CD14-positive monocyte (primary cell): Measurements from ENCODE around the gene UTRN. TPM values are rescaled to one million over a fixed set of nuclear protein-coding genes. Genes with fewer than 3 reads are reported as not detected.
A peak's percentile ranks its signal among the peaks of the same experiment; 100 is the strongest.

Source experiments
- DNase-seq, 3 donors: peaks; one replicate each; pipeline ENCODE4 v3.0.0-alpha.2; 2011 to 2022
- H2AFZ ChIP-seq: 2 replicates; pipeline ENCODE4 v1.6.0; 2012; ENCODE audit warnings: mild to moderate bottlenecking, low read depth, low read length, inconsistent platforms; ENCODE audit not compliant: insufficient read depth, poor library complexity, severe bottlenecking
- H3K27ac ChIP-seq, 2 donors: 1 replicate in 1 of 2; 2 replicates in 1 of 2; pipeline ENCODE4 v1.5.1; 2012 to 2013; ENCODE audit warnings: low read length in 2 of 2, control low read depth in 1 of 2, inconsistent platforms in 1 of 2, low read depth in 1 of 2, mild to moderate bottlenecking in 1 of 2
- H3K27me3 ChIP-seq, 2 donors: one replicate each; pipeline versions ENCODE4 v1.6.0 to v1.6.1; 2011 to 2013; ENCODE audit warnings: low read length in 2 of 2; ENCODE audit not compliant: control insufficient read depth in 2 of 2, insufficient read depth in 2 of 2
- H3K36me3 ChIP-seq, 2 donors: replicated peaks in 1 of 2; 1 replicate in 1 of 2; 2 replicates in 1 of 2; pipeline versions ENCODE4 v1.5.1 to v1.6.1; 2012 to 2013; ENCODE audit warnings: low read length in 2 of 2, control low read depth in 1 of 2, inconsistent platforms in 1 of 2, mild to moderate bottlenecking in 1 of 2; ENCODE audit not compliant: insufficient read depth in 2 of 2, control insufficient read depth in 1 of 2
- H3K4me1 ChIP-seq, 2 donors: 1 replicate in 1 of 2; 2 replicates in 1 of 2; pipeline versions ENCODE4 v1.5.1 to v1.6.1; 2012 to 2013; ENCODE audit warnings: low read length in 2 of 2, control low read depth in 1 of 2, inconsistent platforms in 1 of 2, mild to moderate bottlenecking in 1 of 2, moderate library complexity in 1 of 2; ENCODE audit not compliant: insufficient read depth in 2 of 2, control insufficient read depth in 1 of 2
- H3K4me2 ChIP-seq: replicated peaks from 2 replicates; pipeline ENCODE3; 2012; ENCODE audit warnings: low read length, moderate library complexity, mild to moderate bottlenecking; ENCODE audit not compliant: poor library complexity, severe bottlenecking; ENCODE audit errors: extremely low read depth
- H3K4me3 ChIP-seq, 3 experiments: fragments of 200-600 bp in 1 of 3; sonication (generic) in 1 of 3; replicated peaks in 1 of 3; 1 replicate in 2 of 3; 2 replicates in 1 of 3; pipeline ENCODE4 v1.5.1; 2011 to 2013; ENCODE audit warnings: low read length in 3 of 3, mild to moderate bottlenecking in 3 of 3, control low read depth in 2 of 3, low read depth in 2 of 3, inconsistent platforms in 1 of 3, moderate library complexity in 1 of 3
- H3K79me2 ChIP-seq: 2 replicates; pipeline ENCODE4 v1.6.0; 2012; ENCODE audit warnings: mild to moderate bottlenecking, control low read depth, inconsistent platforms, low read length, moderate library complexity; ENCODE audit not compliant: insufficient read depth
- H3K9ac ChIP-seq: 2 replicates; pipeline ENCODE4 v1.6.0; 2017; ENCODE audit warnings: low read length, mild to moderate bottlenecking; ENCODE audit not compliant: insufficient read depth, poor library complexity, severe bottlenecking
- H3K9me3 ChIP-seq, 2 donors: replicated peaks in 1 of 2; 1 replicate in 1 of 2; 2 replicates in 1 of 2; pipeline versions ENCODE4 v1.5.1 to v1.6.1; 2012 to 2013; ENCODE audit warnings: low read length in 2 of 2, control low read depth in 1 of 2; ENCODE audit not compliant: control insufficient read depth in 1 of 2, insufficient read depth in 1 of 2
- H4K20me1 ChIP-seq: 2 replicates; pipeline ENCODE4 v1.6.0; 2012; ENCODE audit warnings: mild to moderate bottlenecking, low read length, control low read depth, moderate library complexity; ENCODE audit not compliant: insufficient read depth
- H3K27ac Mint-ChIP-seq, 7 donors: one replicate each; pipeline ENCODE4 v1.8.0; 2020; ENCODE audit warnings: mild to moderate bottlenecking in 7 of 7, mixed read lengths in 7 of 7, moderate library complexity in 6 of 7, inconsistent platforms in 2 of 7
- H3K27me3 Mint-ChIP-seq, 3 donors: one replicate each; pipeline ENCODE4 v1.8.0; 2021 to 2022; ENCODE audit warnings: low read depth in 3 of 3, mild to moderate bottlenecking in 3 of 3, mixed read lengths in 3 of 3, moderate library complexity in 3 of 3, inconsistent platforms in 1 of 3
- H3K36me3 Mint-ChIP-seq, 2 donors: one replicate each; pipeline ENCODE4 v1.8.0; 2020; ENCODE audit warnings: mixed read lengths in 2 of 2, inconsistent platforms in 1 of 2, mild to moderate bottlenecking in 1 of 2
- H3K4me1 Mint-ChIP-seq: one replicate; pipeline ENCODE4 v1.8.0; 2020; ENCODE audit warnings: mild to moderate bottlenecking, mixed read lengths
- H3K4me3 Mint-ChIP-seq, 2 donors: one replicate each; pipeline ENCODE4 v1.8.0; 2020; ENCODE audit warnings: mild to moderate bottlenecking in 2 of 2, mixed read lengths in 2 of 2, moderate library complexity in 1 of 2
- H3K9me3 Mint-ChIP-seq, 7 donors: one replicate each; pipeline ENCODE4 v1.8.0; 2020 to 2022; ENCODE audit warnings: mixed read lengths in 7 of 7, mild to moderate bottlenecking in 6 of 7, moderate library complexity in 6 of 7, inconsistent platforms in 2 of 7
- WGBS: methylation state at CpG from one replicate; pipeline ENCODE4 v1.1.5; 2013; ENCODE audit warnings: missing lambda C conversion rate; ENCODE audit not compliant: insufficient coverage; 5-methylcytosine and 5-hydroxymethylcytosine counted together
- intact Hi-C, 2 donors: fragments of 100-400 bp; cut with micrococcal nuclease; formaldehyde crosslinking; loops; one replicate each; pipeline versions ENCODE4 v1.15.0 to v1.15.1; 2023
- polyA plus RNA-seq, 3 donors: library from polyadenylated mRNA; depleted of rRNA in 1 of 3; unstranded in 2 of 3; stranded (reverse) in 1 of 3; fragments of 300-500 nt in 2 of 3; fragments of >200 nt in 1 of 3; fragmentation: Illumina TruSeq in 2 of 3; gene quantifications; 1 replicate in 2 of 3; 2 replicates in 1 of 3; pipeline ENCODE4 v1.2.3, GENCODE V29; 2012 to 2021
- TF ChIP-seq, protein P1 (sequence below): fragments of 200-600 bp; IDR thresholded peaks from one replicate; pipeline ENCODE4 v1.8.0; 2022; ENCODE audit warnings: antibody characterized with exemption, mild to moderate bottlenecking

UTRN gene
- polyA plus RNA-seq, 3 donors: 21.8 to 106 (median 66.1) TPM

DNA sequence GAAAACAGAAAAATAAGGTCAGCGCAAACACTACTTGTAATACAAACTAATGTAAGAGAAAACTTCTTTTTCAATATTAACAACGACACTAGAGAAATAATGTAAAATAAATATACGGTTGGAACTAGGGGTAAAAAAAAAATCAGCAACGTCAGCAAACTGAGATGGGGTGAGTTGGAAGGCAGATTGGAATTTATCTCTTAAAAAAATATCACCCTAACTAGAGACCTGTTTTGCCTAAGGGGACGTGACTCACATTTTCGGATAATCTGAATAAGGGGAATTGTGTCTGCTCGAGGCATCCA lies 705 bp upstream of the UTRN start:
- Mint-ChIP-seq H3K4me3 (peak overlapping the region; percentile 95 to 97), H3K9me3 (peaks cover 0 to 1% (median 0%) of the 10 kb centered on the region in 7 donors), H3K27me3 (peaks cover 0 to 2% (median 0%) of the 10 kb centered on the region in 3 donors), H3K27ac (peak overlapping the region; percentile 86 to 96 (median 93)), H3K4me1 (peaks cover 24% of the 10 kb centered on the region), H3K36me3 (peaks cover 4 to 10% of the 10 kb centered on the region in 2 donors)
- Histone ChIP-seq H4K20me1 (peaks cover 37% of the 10 kb centered on the region), H3K9ac (peak overlapping the region; percentile 87), H3K27me3 (no peaks in the 10 kb centered on the region), H3K27ac (peak overlapping the region; percentile 87 to 92), H3K9me3 (no peaks in the 10 kb centered on the region), H3K4me3 (peak overlapping the region; percentile 65 to 96 (median 87)), H3K4me1 (peaks cover 12 to 20% of the 10 kb centered on the region in 2 donors), H3K79me2 (peaks cover 43% of the 10 kb centered on the region), H3K4me2 (peak overlapping the region; percentile 90), H2AFZ (peak overlapping the region; percentile 95), H3K36me3 (no peaks in the 10 kb centered on the region)
- TF ChIP-seq, protein P1, sequence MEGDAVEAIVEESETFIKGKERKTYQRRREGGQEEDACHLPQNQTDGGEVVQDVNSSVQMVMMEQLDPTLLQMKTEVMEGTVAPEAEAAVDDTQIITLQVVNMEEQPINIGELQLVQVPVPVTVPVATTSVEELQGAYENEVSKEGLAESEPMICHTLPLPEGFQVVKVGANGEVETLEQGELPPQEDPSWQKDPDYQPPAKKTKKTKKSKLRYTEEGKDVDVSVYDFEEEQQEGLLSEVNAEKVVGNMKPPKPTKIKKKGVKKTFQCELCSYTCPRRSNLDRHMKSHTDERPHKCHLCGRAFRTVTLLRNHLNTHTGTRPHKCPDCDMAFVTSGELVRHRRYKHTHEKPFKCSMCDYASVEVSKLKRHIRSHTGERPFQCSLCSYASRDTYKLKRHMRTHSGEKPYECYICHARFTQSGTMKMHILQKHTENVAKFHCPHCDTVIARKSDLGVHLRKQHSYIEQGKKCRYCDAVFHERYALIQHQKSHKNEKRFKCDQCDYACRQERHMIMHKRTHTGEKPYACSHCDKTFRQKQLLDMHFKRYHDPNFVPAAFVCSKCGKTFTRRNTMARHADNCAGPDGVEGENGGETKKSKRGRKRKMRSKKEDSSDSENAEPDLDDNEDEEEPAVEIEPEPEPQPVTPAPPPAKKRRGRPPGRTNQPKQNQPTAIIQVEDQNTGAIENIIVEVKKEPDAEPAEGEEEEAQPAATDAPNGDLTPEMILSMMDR: no peak
- no peak for DNase-seq
- WGBS: 0% methylated on average over 3 of the region's 7 CpGs
- intact Hi-C loops: loop anchor here (10.0 kb wide), 3 partner anchors 80 to 190 kb away; partner anchors contain the start of gene SF3B5 (in 1 of the 2)

GRCh38 chr6:144285548-144285797 lies 338 bp downstream of the UTRN start:
- WGBS: 4% methylated on average over 5 of the region's 15 CpGs
- Histone ChIP-seq H3K4me2 (peak overlapping the region; percentile 90), H4K20me1 (peaks cover 47% of the 10 kb centered on the region), H3K27me3 (no peaks in the 10 kb centered on the region), H3K79me2 (peaks cover 53% of the 10 kb centered on the region), H3K4me1 (peaks cover 12 to 20% of the 10 kb centered on the region in 2 donors), H3K4me3 (peak overlapping the region; percentile 65 to 96 (median 87)), H3K9ac (peak overlapping the region; percentile 87), H2AFZ (peak overlapping the region; percentile 95), H3K27ac (peak overlapping the region; percentile 87 to 92), H3K36me3 (no peaks in the 10 kb centered on the region), H3K9me3 (no peaks in the 10 kb centered on the region)
- Mint-ChIP-seq H3K4me3 (peak overlapping the region; percentile 95 to 97), H3K36me3 (peaks cover 7 to 18% of the 10 kb centered on the region in 2 donors), H3K27ac (peak overlapping the region; percentile 86 to 96 (median 93)), H3K4me1 (peaks cover 24% of the 10 kb centered on the region), H3K27me3 (peaks cover 0 to 2% (median 0%) of the 10 kb centered on the region in 3 donors), H3K9me3 (no peaks in the 10 kb centered on the region)
- DNase-seq: no peak
- TF ChIP-seq, protein P1: no peak
- intact Hi-C loops: loop anchor here (5.0 to 10.0 kb wide), 4 partner anchors 77 to 191 kb away; partner anchors contain the start of gene SF3B5 (in 1 of the 2)
